ENCODE data around the gene MAP3K15. TPM values are rescaled to one million over a fixed set of nuclear protein-coding genes. Genes with fewer than 3 reads are reported as not detected.
"Not testable (repeated sequence)": the region's sequence is repeated elsewhere in the genome, so short reads cannot be mapped to it uniquely, and the experiment has no call there.

The MAP3K15 gene
- total RNA-seq, 1 experiment from 2014 or later, result 1.3 TPM

DNA sequence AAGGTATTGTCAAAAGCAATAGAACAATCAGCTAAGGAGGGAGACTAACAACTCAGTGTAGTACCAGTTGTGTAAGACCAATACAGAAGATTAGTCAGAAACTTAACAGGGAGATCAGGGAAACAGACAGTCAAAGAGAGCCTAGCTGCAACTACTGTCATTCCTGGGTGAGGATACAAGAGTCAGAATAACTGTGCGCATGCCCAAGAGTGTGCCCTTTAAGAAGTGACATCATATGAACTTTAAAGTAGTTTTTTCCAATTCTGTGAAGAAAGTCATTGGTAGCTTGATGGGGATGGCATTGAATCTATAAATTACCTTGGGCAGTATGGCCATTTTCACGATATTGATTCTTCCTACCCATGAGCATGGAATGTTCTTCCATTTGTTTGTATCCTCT, 46.9 kb downstream of the MAP3K15 start:
- BruUV-seq (replicated peaks); CTCF ChIA-PET; POLR2A ChIA-PET: not testable (repeated sequence)

DNA sequence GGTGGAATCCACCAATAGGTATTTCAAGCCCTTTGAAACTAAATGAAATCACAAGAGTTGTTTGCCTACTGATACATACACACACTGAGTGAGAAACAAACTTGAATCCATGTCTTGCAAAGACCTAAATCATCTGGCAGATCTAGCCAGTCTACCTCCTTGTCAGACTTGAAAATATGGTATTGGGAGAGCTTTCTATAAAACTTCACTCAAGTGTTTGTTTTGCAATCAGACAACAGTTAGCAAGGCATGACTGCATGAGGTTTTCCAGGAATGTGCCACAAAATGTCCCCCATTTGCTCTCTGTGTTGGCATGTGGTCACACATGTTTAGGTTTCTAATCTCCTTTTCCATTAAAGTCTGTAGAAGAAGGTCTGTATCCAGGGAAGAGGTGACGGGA, 52.4 kb downstream of the MAP3K15 start:
- RAD21 ChIA-PET (ENCODE audit: low non-redundant PET in 1 of 2, low total read pairs in 2 of 2, uncharacterized antibody in 2 of 2, unreplicated experiment in 2 of 2), result no interaction called here
- H3K79me2 ChIP-seq (ENCODE audit: insufficient read depth, low read length), result no peaks in the 10 kb centered on the region
- H3K9me3 ChIP-seq (ENCODE audit: control insufficient read depth in 1 of 2, insufficient read depth in 1 of 2, low read depth in 1 of 2, low read length in 2 of 2), result no peaks in the 10 kb centered on the region
- CTCF ChIA-PET, result no interaction called here
- H3K9me2 ChIP-seq (ENCODE audit: insufficient read depth), result no peaks in the 10 kb centered on the region
- no TSS peak for BruUV-seq (replicated peaks)
- no peaks in the 10 kb centered on the region for H3K4me1 ChIP-seq (ENCODE audit: control insufficient read depth in 1 of 2, insufficient read depth in 2 of 2, low read length in 2 of 2)
- H3K9ac ChIP-seq (ENCODE audit: low read length), result no peak overlapping the region
- no peaks in the 10 kb centered on the region for H4K20me1 ChIP-seq (ENCODE audit: insufficient read depth)
- no peak overlapping the region for H3K27ac ChIP-seq (ENCODE audit: low read depth, low read length)
- POLR2A ChIA-PET, result no interaction called here
- no peak for TF ChIP-seq FOSL1 (IDR thresholded peaks at IDR 0.05; ENCODE audit: low read depth)
- no peak for TF ChIP-seq YY1 (IDR thresholded peaks at IDR 0.05; ENCODE audit: extremely low read depth, insufficient replicate concordance, low read depth, low read length)
- no peak for TF ChIP-seq SP1 (IDR thresholded peaks at IDR 0.05; ENCODE audit: low read depth)
- TF ChIP-seq, protein P1, sequence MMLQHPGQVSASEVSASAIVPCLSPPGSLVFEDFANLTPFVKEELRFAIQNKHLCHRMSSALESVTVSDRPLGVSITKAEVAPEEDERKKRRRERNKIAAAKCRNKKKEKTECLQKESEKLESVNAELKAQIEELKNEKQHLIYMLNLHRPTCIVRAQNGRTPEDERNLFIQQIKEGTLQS (IDR thresholded peaks at IDR 0.05), result no peak
- no peak for TF ChIP-seq CEBPB (IDR thresholded peaks at IDR 0.05; ENCODE audit: low read depth)
- TF ChIP-seq SIN3A (IDR thresholded peaks at IDR 0.05; ENCODE audit: low read depth), result no peak
- no peak for TF ChIP-seq EGR1 (IDR thresholded peaks at IDR 0.05; ENCODE audit: low read depth)
- TF ChIP-seq JUND (IDR thresholded peaks at IDR 0.05), result no peak
- TF ChIP-seq CBX3 (IDR thresholded peaks at IDR 0.05; ENCODE audit: low read depth), result no peak
- TF ChIP-seq, protein P2, sequence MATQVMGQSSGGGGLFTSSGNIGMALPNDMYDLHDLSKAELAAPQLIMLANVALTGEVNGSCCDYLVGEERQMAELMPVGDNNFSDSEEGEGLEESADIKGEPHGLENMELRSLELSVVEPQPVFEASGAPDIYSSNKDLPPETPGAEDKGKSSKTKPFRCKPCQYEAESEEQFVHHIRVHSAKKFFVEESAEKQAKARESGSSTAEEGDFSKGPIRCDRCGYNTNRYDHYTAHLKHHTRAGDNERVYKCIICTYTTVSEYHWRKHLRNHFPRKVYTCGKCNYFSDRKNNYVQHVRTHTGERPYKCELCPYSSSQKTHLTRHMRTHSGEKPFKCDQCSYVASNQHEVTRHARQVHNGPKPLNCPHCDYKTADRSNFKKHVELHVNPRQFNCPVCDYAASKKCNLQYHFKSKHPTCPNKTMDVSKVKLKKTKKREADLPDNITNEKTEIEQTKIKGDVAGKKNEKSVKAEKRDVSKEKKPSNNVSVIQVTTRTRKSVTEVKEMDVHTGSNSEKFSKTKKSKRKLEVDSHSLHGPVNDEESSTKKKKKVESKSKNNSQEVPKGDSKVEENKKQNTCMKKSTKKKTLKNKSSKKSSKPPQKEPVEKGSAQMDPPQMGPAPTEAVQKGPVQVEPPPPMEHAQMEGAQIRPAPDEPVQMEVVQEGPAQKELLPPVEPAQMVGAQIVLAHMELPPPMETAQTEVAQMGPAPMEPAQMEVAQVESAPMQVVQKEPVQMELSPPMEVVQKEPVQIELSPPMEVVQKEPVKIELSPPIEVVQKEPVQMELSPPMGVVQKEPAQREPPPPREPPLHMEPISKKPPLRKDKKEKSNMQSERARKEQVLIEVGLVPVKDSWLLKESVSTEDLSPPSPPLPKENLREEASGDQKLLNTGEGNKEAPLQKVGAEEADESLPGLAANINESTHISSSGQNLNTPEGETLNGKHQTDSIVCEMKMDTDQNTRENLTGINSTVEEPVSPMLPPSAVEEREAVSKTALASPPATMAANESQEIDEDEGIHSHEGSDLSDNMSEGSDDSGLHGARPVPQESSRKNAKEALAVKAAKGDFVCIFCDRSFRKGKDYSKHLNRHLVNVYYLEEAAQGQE (IDR thresholded peaks at IDR 0.05; ENCODE audit: low read depth), result no peak
- TF ChIP-seq TCF7L2 (IDR thresholded peaks at IDR 0.05; ENCODE audit: borderline replicate concordance, extremely low read depth, insufficient read depth, insufficient read length), result no peak
- no peak for TF ChIP-seq EZH2 (IDR thresholded peaks at IDR 0.05)
- TF ChIP-seq POLR2A (IDR thresholded peaks at IDR 0.05; ENCODE audit: borderline replicate concordance, extremely low read depth, insufficient read depth, insufficient read length), result no peak
- no peak for TF ChIP-seq ZFX (IDR thresholded peaks at IDR 0.05)
- no peak for TF ChIP-seq ZNF274 (IDR thresholded peaks at IDR 0.05; ENCODE audit: low read depth, low read length)
- TF ChIP-seq, protein P3, sequence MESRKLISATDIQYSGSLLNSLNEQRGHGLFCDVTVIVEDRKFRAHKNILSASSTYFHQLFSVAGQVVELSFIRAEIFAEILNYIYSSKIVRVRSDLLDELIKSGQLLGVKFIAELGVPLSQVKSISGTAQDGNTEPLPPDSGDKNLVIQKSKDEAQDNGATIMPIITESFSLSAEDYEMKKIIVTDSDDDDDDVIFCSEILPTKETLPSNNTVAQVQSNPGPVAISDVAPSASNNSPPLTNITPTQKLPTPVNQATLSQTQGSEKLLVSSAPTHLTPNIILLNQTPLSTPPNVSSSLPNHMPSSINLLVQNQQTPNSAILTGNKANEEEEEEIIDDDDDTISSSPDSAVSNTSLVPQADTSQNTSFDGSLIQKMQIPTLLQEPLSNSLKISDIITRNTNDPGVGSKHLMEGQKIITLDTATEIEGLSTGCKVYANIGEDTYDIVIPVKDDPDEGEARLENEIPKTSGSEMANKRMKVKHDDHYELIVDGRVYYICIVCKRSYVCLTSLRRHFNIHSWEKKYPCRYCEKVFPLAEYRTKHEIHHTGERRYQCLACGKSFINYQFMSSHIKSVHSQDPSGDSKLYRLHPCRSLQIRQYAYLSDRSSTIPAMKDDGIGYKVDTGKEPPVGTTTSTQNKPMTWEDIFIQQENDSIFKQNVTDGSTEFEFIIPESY (IDR thresholded peaks at IDR 0.05; ENCODE audit: extremely low read depth, insufficient replicate concordance, low read length), result no peak
- no peak for TF ChIP-seq RAD21 (IDR thresholded peaks at IDR 0.05; ENCODE audit: low read depth)
- DNase-seq (ENCODE audit: low read depth, low spot score), result no peak
- H3K36me3 ChIP-seq (ENCODE audit: control insufficient read depth in 1 of 2, insufficient read depth in 2 of 2, low read length in 2 of 2), result no peaks in the 10 kb centered on the region
- intact Hi-C loops (cut with micrococcal nuclease), result no loop called here
- ATAC-seq, result no peak
- H2AFZ ChIP-seq (ENCODE audit: low read depth, low read length, poor library complexity, severe bottlenecking), result no peak overlapping the region
- no peaks in the 10 kb centered on the region for H3K27me3 ChIP-seq (ENCODE audit: insufficient read depth, low read length)
- H3K4me2 ChIP-seq (ENCODE audit: low read length), result no peak overlapping the region
- H3K4me3 ChIP-seq (replicated peaks in 1 of 2; ENCODE audit: low read depth in 1 of 2, low read length in 2 of 2), result no peak overlapping the region

More for the DNA sequence above, 46.9 kb downstream of the MAP3K15 start:
- intact Hi-C loops (cut with micrococcal nuclease); H3K9me2 ChIP-seq (ENCODE audit: insufficient read depth); H3K4me2 ChIP-seq (ENCODE audit: low read length); DNase-seq (ENCODE audit: low read depth, low spot score); H3K9me3 ChIP-seq (ENCODE audit: control insufficient read depth in 1 of 2, insufficient read depth in 1 of 2, low read depth in 1 of 2, low read length in 2 of 2); H3K27me3 ChIP-seq (ENCODE audit: insufficient read depth, low read length); H3K9ac ChIP-seq (ENCODE audit: low read length); RAD21 ChIA-PET (ENCODE audit: low non-redundant PET in 1 of 2, low total read pairs in 2 of 2, uncharacterized antibody in 2 of 2, unreplicated experiment in 2 of 2); H3K27ac ChIP-seq (ENCODE audit: low read depth, low read length); H3K4me3 ChIP-seq (replicated peaks in 1 of 2; ENCODE audit: low read depth in 1 of 2, low read length in 2 of 2); H3K79me2 ChIP-seq (ENCODE audit: insufficient read depth, low read length); H2AFZ ChIP-seq (ENCODE audit: low read depth, low read length, poor library complexity, severe bottlenecking); H3K4me1 ChIP-seq (ENCODE audit: control insufficient read depth in 1 of 2, insufficient read depth in 2 of 2, low read length in 2 of 2); H3K36me3 ChIP-seq (ENCODE audit: control insufficient read depth in 1 of 2, insufficient read depth in 2 of 2, low read length in 2 of 2); H4K20me1 ChIP-seq (ENCODE audit: insufficient read depth); ATAC-seq: not testable (repeated sequence)

Data from HCT116 (cell line).